Activated naive CD8-positive, alpha-beta T cell treated with anti-CD3 and anti-CD28 coated beads, Interleukin-2, amount 10 ng/mL, durations not matched to agents 7 days and 5 days (primary cell): Measurements from ENCODE around the gene C14orf39. TPM values are rescaled to one million over a fixed set of nuclear protein-coding genes. Genes with fewer than 3 reads are reported as not detected.
A peak's percentile ranks its signal among the peaks of the same experiment; 100 is the strongest.
"Not testable (repeated sequence)": the region's sequence is repeated elsewhere in the genome, so short reads cannot be mapped to it uniquely, and the experiment has no call there.

Source experiments
- ATAC-seq: fragments of 150-1000 bp; cut with Tn5 transposase; one replicate; pipeline ENCODE4 v1.10.0; 2021; ENCODE audit warnings: low read depth, moderate library complexity
- POLR2A ChIA-PET: fragments of 350-600 bp; sonication (Branson Sonifier 250); formaldehyde crosslinking; loops from one replicate; lab custom pipeline; 2021; ENCODE audit warnings: antibody characterized with exemption; lab: Charles Lee
- DNase-seq: peaks from one replicate; pipeline ENCODE4 v3.0.0; 2021
- H3K27ac Mint-ChIP-seq: one replicate; pipeline ENCODE4 v1.8.0; 2022; ENCODE audit warnings: mild to moderate bottlenecking, mixed read lengths
- H3K27me3 Mint-ChIP-seq: one replicate; pipeline ENCODE4 v1.8.0; 2022; ENCODE audit warnings: mild to moderate bottlenecking, moderate library complexity, mixed read lengths
- H3K36me3 Mint-ChIP-seq: one replicate; pipeline ENCODE4 v1.8.0; 2021; ENCODE audit warnings: mild to moderate bottlenecking, mixed read lengths
- H3K4me1 Mint-ChIP-seq: one replicate; pipeline ENCODE4 v1.8.0; 2021; ENCODE audit warnings: mixed read lengths
- H3K4me3 Mint-ChIP-seq: one replicate; pipeline ENCODE4 v1.8.0; 2022; ENCODE audit warnings: mild to moderate bottlenecking, moderate library complexity, mixed read lengths
- H3K9me3 Mint-ChIP-seq: one replicate; pipeline ENCODE4 v1.8.0; 2021; ENCODE audit warnings: mixed read lengths
- total RNA-seq, 2 experiments: library from RNA; stranded (reverse); gene quantifications; one replicate each; pipeline ENCODE4 v1.2.3, GENCODE V29; 2021

C14orf39 gene
- total RNA-seq, 2 experiments from 2014 or later: not detected

DNA sequence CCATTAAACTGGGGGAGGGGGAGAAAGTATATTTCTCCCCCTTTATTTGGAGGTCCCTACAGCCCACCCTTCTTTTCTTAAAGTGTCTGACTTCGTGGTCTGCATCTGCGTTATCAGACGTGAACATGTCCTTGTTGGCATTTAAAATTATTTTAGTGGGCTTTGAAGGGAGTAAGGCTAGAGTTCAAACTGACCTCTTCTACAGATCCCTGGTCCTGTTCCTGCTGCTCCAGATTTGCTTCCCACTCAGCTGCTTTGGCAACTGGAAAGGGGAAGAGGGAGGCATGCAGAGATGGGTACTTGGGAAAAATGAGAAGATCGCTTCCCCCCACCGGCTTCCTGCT lies 22.5 kb upstream of the C14orf39 start:
- no peak overlapping the region for H3K27ac Mint-ChIP-seq

DNA sequence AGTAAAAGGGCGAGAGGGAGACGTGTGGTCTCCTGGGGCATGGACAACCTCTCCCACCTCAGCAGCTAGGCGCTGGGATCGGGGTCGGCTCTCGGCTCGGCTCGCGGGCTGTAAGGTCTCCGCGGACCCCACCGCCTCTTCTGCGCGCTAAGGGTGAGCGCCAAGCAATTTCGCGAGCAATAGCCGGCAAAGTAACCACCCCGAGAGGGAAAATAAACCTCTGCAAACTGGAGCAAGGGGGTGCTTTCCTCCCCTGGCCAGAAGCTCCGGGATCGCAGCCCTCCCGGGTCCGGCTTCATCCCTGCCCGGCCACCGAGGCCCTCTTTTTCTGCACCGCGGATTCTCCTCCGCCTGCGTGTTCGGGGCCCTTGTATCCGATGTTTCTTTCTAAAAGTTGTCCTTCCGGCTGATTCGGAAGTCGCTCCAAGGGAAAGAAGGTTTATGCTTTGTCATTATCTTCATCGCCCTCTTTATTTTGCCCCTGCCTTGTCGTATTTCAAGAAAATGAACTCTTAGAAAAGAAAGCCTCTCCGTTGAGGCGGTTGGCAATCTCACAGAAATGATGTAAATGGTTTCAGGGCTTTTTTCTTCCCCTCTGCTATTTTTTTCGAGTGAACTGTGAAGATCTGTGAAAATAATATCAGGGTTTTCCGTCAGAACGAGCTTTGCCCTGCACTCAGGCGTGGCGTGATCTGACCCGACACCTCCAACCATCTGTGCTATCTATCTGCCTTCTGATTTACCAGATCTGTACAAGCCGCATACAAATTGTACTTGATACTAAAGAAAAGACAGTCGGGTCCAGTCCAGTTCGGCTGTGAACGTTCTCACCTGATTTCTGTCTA lies 21.3 kb upstream of the C14orf39 start:
- Mint-ChIP-seq H3K36me3 (no peaks in the 10 kb centered on the region), H3K9me3 (peaks cover 3% of the 10 kb centered on the region), H3K27ac (no peak overlapping the region), H3K27me3 (peaks cover 93% of the 10 kb centered on the region), H3K4me1 (peaks cover 6% of the 10 kb centered on the region), H3K4me3 (no peak overlapping the region)
- POLR2A ChIA-PET: interaction anchor here (0.5 kb wide), 1 partner anchor 51 kb away, joined by 3 read pairs; no protein-coding TSS in a partner anchor
- DNase-seq: no peak
- no peak for ATAC-seq

More for the DNA sequence above, 22.5 kb upstream of the C14orf39 start:
- no peak for ATAC-seq
- no peak overlapping the region for H3K4me3 Mint-ChIP-seq
- no peaks in the 10 kb centered on the region for H3K36me3 Mint-ChIP-seq
- peaks cover 95% of the 10 kb centered on the region for H3K27me3 Mint-ChIP-seq
- peaks cover 3% of the 10 kb centered on the region for H3K9me3 Mint-ChIP-seq
- H3K4me1 Mint-ChIP-seq: peaks cover 6% of the 10 kb centered on the region
- DNase-seq: no peak
- POLR2A ChIA-PET: no interaction called here

DNA sequence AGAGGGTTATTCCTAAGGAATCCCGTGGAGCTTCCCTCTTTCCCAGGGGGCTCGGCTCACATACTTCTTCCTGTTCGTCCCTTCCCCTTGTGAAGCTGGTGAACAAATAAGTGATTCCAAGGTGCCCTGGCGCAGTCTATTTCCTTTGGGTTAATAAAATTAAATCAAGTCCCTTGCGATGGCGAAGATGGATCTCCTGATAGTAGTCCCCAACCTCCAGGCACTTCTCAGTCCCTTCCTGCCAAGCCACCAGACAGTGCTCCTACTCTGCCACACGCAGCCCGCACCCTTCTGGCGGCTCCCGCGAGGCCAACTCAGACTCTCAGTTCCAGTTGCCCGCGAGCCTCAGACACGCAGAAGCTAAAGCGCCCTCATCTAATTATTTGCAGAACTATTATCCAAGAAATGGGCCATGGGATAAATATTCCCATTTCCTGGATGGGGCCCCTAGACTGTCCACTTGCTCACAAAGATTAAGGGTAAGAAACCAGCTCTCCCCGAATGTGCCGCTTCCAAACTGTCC lies 20.7 kb upstream of the C14orf39 start:
- H3K4me1 Mint-ChIP-seq: peaks cover 6% of the 10 kb centered on the region
- DNase-seq (no peak), ATAC-seq (no peak)
- peaks cover 3% of the 10 kb centered on the region for H3K9me3 Mint-ChIP-seq
- H3K4me3 Mint-ChIP-seq: no peak overlapping the region
- no peak overlapping the region for H3K27ac Mint-ChIP-seq
- POLR2A ChIA-PET: no interaction called here
- H3K27me3 Mint-ChIP-seq: peaks cover 90% of the 10 kb centered on the region
- no peaks in the 10 kb centered on the region for H3K36me3 Mint-ChIP-seq

DNA sequence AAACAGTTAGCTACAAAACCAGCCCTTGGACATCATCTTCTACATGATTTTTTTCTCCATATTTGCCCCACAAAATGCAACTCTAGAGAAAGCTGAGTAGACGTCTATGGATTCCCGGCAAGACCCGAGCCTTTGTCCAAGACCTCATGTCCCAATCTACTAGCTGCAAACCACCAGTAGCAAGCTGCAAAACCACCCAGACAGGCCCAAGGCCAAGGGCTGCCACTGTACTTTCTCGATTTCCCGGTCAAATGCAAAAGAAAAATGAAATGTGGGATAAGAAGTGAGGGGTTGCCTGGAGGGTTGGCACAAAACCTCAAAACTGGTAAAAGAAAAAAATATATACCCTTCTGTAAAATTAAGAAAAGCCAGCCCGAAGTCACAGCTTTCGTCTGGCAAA lies 20.1 kb upstream of the C14orf39 start:
- Mint-ChIP-seq H3K9me3 (peaks cover 3% of the 10 kb centered on the region), H3K36me3 (no peaks in the 10 kb centered on the region)
- POLR2A ChIA-PET: no interaction called here

DNA sequence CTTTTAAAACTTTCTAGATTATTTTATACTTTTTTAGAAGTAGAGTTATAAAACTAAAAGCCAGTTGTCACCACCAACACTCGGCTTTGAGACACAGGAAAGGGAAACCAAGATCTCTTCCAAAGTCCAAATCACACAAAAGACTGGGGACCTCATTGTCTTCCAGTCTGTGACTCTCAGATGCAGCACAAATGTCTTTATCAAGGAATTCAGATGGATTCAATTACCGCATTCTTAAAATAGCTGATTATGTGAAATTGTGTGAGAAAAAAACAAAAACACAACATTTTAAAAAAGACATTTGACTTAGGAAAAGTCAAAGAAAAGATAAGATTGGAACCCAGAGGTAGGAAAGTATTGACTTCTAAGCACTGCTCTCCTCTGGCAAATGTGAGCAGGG lies 19.6 kb upstream of the C14orf39 start:
- Mint-ChIP-seq H3K36me3 (no peaks in the 10 kb centered on the region), H3K4me3 (no peak overlapping the region), H3K4me1 (peaks cover 5% of the 10 kb centered on the region), H3K9me3 (peaks cover 3% of the 10 kb centered on the region), H3K27me3 (peaks cover 89% of the 10 kb centered on the region), H3K27ac (no peak overlapping the region)
- no peak for DNase-seq
- ATAC-seq: no peak
- POLR2A ChIA-PET: no interaction called here

More for the DNA sequence above, 20.1 kb upstream of the C14orf39 start:
- peaks cover 5% of the 10 kb centered on the region for H3K4me1 Mint-ChIP-seq
- no peak for DNase-seq
- H3K27ac Mint-ChIP-seq: no peak overlapping the region
- H3K27me3 Mint-ChIP-seq: peaks cover 90% of the 10 kb centered on the region
- H3K4me3 Mint-ChIP-seq: no peak overlapping the region
- ATAC-seq: no peak

DNA sequence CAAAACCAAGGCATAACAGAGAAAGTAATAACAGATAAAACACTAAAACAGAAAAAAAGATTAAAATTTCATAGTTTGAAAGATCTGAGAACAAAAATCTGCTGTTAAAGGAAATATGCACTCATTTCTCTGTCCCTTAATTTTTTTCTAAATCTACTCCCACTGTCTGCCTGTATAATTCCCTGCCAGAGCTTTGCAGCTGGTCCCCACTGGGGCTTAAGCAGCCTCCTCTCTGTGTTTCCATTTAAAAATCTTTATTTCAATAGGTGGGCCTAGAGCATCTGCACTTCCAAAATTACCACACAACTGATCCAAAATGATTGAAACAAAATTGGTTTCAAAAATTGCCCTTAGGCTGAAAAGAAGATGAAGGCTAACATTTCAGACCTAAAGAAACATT lies 16.7 kb upstream of the C14orf39 start:
- Mint-ChIP-seq H3K9me3 (peaks cover 3% of the 10 kb centered on the region), H3K4me3 (no peak overlapping the region), H3K27ac (no peak overlapping the region), H3K27me3 (peaks cover 69% of the 10 kb centered on the region), H3K4me1 (peaks cover 4% of the 10 kb centered on the region), H3K36me3 (no peaks in the 10 kb centered on the region)
- ATAC-seq (no peak), DNase-seq (no peak)
- POLR2A ChIA-PET: no interaction called here

DNA sequence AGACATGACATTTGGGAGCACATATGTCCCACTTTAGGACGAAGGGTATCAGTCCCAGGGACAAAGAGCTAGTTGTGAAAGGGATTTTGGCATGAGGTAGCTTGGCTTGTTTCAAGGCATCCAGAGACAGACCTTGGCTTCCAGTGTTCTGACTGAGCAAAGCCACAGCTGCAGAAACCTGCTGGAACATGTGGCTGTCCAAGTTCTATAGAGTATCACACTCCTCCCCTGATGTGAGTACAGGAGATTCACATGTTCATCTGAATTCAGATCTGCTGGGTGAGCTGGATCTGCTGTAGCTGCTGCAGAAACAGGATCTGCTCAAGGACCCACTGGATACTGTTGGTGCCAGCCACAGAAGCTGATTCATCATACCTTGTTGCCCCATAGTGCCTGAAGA lies 10.1 kb upstream of the C14orf39 start:
- POLR2A ChIA-PET: no interaction called here
- Mint-ChIP-seq H3K36me3 (no peaks in the 10 kb centered on the region), H3K4me3 (no peak overlapping the region), H3K27me3 (peaks cover 13% of the 10 kb centered on the region), H3K27ac (no peak overlapping the region), H3K9me3 (no peaks in the 10 kb centered on the region), H3K4me1 (no peaks in the 10 kb centered on the region)
- DNase-seq: no peak
- no peak for ATAC-seq

DNA sequence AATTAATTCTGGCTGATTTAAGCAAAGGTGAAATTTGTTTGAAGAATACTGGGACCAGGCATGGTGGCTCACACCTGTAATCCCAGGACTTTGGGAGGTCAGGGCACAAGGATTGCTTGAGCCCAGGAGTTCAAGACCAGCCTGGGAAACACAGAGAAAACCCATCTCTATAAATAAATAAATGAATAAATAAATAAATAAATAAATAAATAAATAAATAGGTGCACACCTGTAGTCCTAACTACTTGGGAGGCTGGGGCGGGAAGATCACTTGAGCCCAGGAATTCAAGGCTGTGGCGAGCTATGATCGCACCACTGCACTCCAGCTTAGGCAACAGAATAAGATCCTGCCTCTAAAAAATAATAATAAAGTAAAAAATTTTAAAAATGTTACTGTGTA lies 4.4 kb upstream of the C14orf39 start:
- ATAC-seq (no peak), DNase-seq (no peak)
- peaks cover 3% of the 10 kb centered on the region for H3K4me1 Mint-ChIP-seq
- POLR2A ChIA-PET: no interaction called here
- H3K36me3 Mint-ChIP-seq: no peaks in the 10 kb centered on the region
- H3K9me3 Mint-ChIP-seq: no peaks in the 10 kb centered on the region
- no peaks in the 10 kb centered on the region for H3K27me3 Mint-ChIP-seq
- H3K27ac Mint-ChIP-seq: no peak overlapping the region
- no peak overlapping the region for H3K4me3 Mint-ChIP-seq

DNA sequence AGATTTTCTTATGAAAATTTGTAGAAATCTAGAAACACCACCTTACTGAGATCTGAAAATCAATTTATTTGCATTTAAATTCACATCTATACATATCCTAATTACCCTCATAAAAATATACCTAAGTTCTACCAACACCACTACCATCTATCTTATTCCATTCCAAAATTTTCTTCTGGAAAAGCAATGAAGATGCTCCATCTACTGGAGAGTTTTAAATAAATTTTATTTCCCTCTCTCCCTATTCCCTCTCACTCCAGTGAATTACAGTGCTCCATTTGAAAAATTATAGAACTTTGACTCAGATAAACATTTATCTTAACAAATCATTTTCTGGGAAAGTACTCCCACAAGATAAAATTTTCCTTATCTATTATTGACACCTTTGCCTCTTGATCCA lies 2.3 kb upstream of the C14orf39 start:
- Mint-ChIP-seq H3K4me3 (no peak overlapping the region), H3K27me3 (peaks cover 6% of the 10 kb centered on the region), H3K4me1 (peaks cover 3% of the 10 kb centered on the region), H3K9me3 (no peaks in the 10 kb centered on the region), H3K36me3 (no peaks in the 10 kb centered on the region), H3K27ac (no peak overlapping the region)
- DNase-seq (no peak), ATAC-seq (no peak)
- POLR2A ChIA-PET: no interaction called here

DNA sequence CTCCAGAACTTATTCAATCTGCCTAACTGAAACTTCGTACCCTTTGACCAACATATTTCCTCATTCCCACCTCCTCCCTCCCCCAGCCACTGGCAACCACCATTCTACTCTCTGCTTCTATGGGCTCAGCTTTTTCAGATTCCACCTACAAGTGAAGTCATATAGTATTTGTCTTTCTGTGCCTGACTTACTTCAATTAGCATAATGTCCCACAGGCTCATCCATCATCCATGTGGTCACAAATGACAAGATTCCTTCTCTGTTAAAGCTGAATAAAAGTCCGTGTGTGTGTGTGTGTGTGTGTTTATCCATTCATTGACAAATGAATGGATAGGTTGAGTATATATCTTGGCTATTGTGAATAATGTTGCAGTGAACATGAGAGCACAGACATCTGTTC lies 1.3 kb upstream of the C14orf39 start:
- no peak for DNase-seq
- H3K27me3 Mint-ChIP-seq: peaks cover 11% of the 10 kb centered on the region
- no peaks in the 10 kb centered on the region for H3K36me3 Mint-ChIP-seq
- no peak for ATAC-seq
- H3K9me3 Mint-ChIP-seq: no peaks in the 10 kb centered on the region
- POLR2A ChIA-PET: no interaction called here
- no peak overlapping the region for H3K4me3 Mint-ChIP-seq
- H3K4me1 Mint-ChIP-seq: peaks cover 3% of the 10 kb centered on the region
- H3K27ac Mint-ChIP-seq: no peak overlapping the region

DNA sequence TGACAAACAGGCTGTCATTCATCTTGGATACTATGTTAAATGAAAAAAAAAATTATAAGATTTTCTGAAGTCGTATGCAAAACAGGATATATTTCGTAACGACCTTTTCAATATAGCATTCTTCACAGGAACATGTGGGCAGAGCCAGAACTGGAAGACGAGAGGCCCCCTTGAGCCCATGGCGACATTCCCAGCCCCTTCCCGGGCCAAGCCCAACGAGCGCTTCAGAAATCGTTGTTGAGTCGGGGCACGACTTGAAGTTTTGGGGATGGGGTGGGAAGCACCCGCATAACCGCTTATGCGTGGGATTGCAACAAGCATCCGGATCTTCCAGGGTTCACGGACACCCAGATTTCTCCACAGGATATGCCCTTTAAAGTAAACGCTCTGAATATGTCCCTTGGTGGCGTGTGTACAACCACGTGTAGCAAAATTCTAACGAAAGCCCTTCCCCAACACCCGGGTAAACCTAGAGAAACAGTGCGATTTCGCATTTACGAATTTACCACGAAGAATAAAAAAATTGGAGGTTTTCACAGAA lies 736 bp downstream of the C14orf39 start:
- no peak for ATAC-seq
- POLR2A ChIA-PET: no interaction called here
- Mint-ChIP-seq H3K9me3 (peaks cover 4% of the 10 kb centered on the region), H3K4me1 (peaks cover 3% of the 10 kb centered on the region), H3K27me3 (peaks cover 11% of the 10 kb centered on the region), H3K4me3 (peak overlapping the region; percentile 36), H3K27ac (no peak overlapping the region), H3K36me3 (no peaks in the 10 kb centered on the region)
- DNase-seq: no peak

DNA sequence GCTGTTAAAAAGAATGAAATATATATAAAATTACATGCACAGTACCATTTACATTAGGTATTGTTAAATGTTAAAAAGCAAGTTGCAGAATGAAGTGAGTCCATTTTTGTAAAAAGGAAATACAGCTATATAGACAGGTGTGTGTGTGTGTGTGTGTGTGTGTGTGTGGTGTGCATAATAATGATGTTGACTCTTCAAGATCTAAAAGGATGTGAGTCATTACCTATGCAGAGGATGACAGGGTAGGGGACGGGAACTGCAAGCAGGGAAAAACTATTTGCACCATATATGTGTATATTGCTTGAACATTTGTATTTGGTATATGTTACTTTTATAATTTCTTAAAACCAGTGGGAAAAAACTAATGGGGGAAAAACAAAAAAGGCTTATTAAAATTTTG lies 3.1 kb downstream of the C14orf39 start:
- ATAC-seq (no peak), DNase-seq (no peak)
- POLR2A ChIA-PET: no interaction called here
- Mint-ChIP-seq H3K4me3 (no peak overlapping the region), H3K27me3 (peaks cover 11% of the 10 kb centered on the region), H3K36me3 (no peaks in the 10 kb centered on the region), H3K27ac (no peak overlapping the region), H3K9me3 (peaks cover 4% of the 10 kb centered on the region), H3K4me1 (peaks cover 3% of the 10 kb centered on the region)

DNA sequence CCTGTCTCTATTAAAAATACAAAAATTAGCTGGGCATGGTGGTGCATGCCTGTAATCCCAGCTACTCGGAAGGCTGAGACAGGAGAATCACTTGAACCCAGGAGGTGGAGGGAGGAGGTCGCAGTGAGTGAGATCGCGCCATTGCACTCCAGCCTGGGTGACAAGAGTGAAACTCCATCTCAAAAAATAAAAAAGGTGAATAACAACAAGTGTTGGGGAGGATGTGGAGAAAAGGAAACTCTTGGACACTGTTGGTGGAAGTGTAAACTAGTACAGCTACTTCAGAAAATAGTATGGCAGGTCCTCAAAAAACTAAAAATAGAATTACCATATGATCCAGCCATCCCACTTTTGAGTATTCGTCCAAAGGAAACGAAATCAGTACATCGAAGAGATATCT lies 5.6 kb downstream of the C14orf39 start:
- H3K27ac Mint-ChIP-seq, POLR2A ChIA-PET, ATAC-seq, H3K4me1 Mint-ChIP-seq, DNase-seq, H3K4me3 Mint-ChIP-seq, H3K36me3 Mint-ChIP-seq, H3K9me3 Mint-ChIP-seq: not testable (repeated sequence)
- peaks cover 13% of the 10 kb centered on the region for H3K27me3 Mint-ChIP-seq

DNA sequence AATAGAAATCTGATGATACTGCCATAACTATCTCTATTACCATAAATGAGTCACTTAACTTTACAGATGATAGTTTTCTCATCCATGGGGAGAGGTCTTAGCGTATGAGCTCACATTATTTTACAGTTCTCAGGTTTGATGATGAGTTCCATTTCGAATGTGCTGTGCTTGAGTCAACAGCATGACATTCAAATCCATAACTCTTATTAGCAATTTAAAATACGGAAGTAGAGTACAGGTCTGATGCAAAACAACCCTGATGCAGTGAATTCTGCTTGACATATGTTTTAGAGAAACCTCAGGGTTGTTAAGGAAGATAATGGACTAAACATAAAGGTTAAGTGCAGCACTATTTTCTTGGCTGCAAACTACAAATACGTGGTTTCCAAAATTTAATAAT lies 30.0 kb downstream of the C14orf39 start:
- POLR2A ChIA-PET: interaction anchor here (0.6 kb wide), 1 partner anchor 52 kb away, joined by 3 read pairs; no protein-coding TSS in a partner anchor
- no peak for ATAC-seq
- Mint-ChIP-seq H3K4me3 (no peak overlapping the region), H3K4me1 (no peaks in the 10 kb centered on the region), H3K9me3 (no peaks in the 10 kb centered on the region), H3K27ac (no peak overlapping the region), H3K36me3 (no peaks in the 10 kb centered on the region), H3K27me3 (peaks cover 22% of the 10 kb centered on the region)
- DNase-seq: no peak
